ENCODE results near the gene EIF5AL1. TPM values are rescaled to one million over a fixed set of nuclear protein-coding genes. Genes with fewer than 3 reads are reported as not detected.

EIF5AL1 gene
- total and polyA plus RNA-seq, 3 experiments from 2014 or later, result 0.16 to 2.9 (median 2.6) TPM

- H3K9me3 Mint-ChIP-seq, result no peaks in the 10 kb centered on the region
- Histone ChIP-seq H3K36me3 (ENCODE audit: insufficient read depth, low read length) (no peaks in the 10 kb centered on the region), H3K4me3 (ENCODE audit: low read length) (no peak overlapping the region), H3K9me3 (ENCODE audit: low read length) (no peaks in the 10 kb centered on the region), H3K27me3 (ENCODE audit: insufficient read depth, low read length, poor library complexity, severe bottlenecking) (no peaks in the 10 kb centered on the region), H3K27ac (ENCODE audit: low read depth, low read length) (no peak overlapping the region), H3K4me1 (ENCODE audit: insufficient read depth, low read length) (no peaks in the 10 kb centered on the region)
- DNase-seq, result no peak
- no peaks in the 10 kb centered on the region for H3K36me3 Mint-ChIP-seq
- ChIA-PET CTCF (interaction anchor here (7.2 kb wide), 1 partner anchor 99 kb away, joined by 59 read pairs; no protein-coding TSS in a partner anchor), POLR2A (no interaction called here)
- peaks cover 2 to 36% of the 10 kb centered on the region in 2 donors for H3K27me3 Mint-ChIP-seq
- H3K4me1 Mint-ChIP-seq, result no peaks in the 10 kb centered on the region
- no peak overlapping the region for H3K27ac Mint-ChIP-seq
- no peak overlapping the region for H3K4me3 Mint-ChIP-seq
Observed at GRCh38 chr10:79472449-79472848, 39.9 kb upstream of the EIF5AL1 start.

GRCh38 chr10:79472951-79473350 lies 39.4 kb upstream of the EIF5AL1 start:
- Histone ChIP-seq H3K4me3 (ENCODE audit: low read length) (no peak overlapping the region), H3K4me1 (ENCODE audit: insufficient read depth, low read length) (no peaks in the 10 kb centered on the region), H3K9me3 (ENCODE audit: low read length) (no peaks in the 10 kb centered on the region), H3K36me3 (ENCODE audit: insufficient read depth, low read length) (no peaks in the 10 kb centered on the region), H3K27ac (ENCODE audit: low read depth, low read length) (no peak overlapping the region), H3K27me3 (ENCODE audit: insufficient read depth, low read length, poor library complexity, severe bottlenecking) (no peaks in the 10 kb centered on the region)
- no peak for DNase-seq
- Mint-ChIP-seq H3K9me3 (no peaks in the 10 kb centered on the region), H3K27ac (no peak overlapping the region), H3K27me3 (peaks cover 4 to 40% of the 10 kb centered on the region in 2 donors), H3K4me3 (no peak overlapping the region), H3K36me3 (no peaks in the 10 kb centered on the region), H3K4me1 (no peaks in the 10 kb centered on the region)
- ChIA-PET CTCF (no interaction called here), POLR2A (no interaction called here)

- H3K9me3 Mint-ChIP-seq, result no peaks in the 10 kb centered on the region
- no peak for DNase-seq
- Histone ChIP-seq H3K27me3 (ENCODE audit: insufficient read depth, low read length, poor library complexity, severe bottlenecking) (no peaks in the 10 kb centered on the region), H3K27ac (ENCODE audit: low read depth, low read length) (no peak overlapping the region), H3K36me3 (ENCODE audit: insufficient read depth, low read length) (no peaks in the 10 kb centered on the region), H3K4me3 (ENCODE audit: low read length) (no peak overlapping the region), H3K9me3 (ENCODE audit: low read length) (no peaks in the 10 kb centered on the region), H3K4me1 (ENCODE audit: insufficient read depth, low read length) (no peaks in the 10 kb centered on the region)
- POLR2A ChIA-PET, result no interaction called here
- peak overlapping the region in 1 of 8 donors; percentile 59 for H3K27ac Mint-ChIP-seq
- CTCF ChIA-PET, result no interaction called here
- H3K4me3 Mint-ChIP-seq, result no peak overlapping the region
- no peaks in the 10 kb centered on the region for H3K36me3 Mint-ChIP-seq
- no peaks in the 10 kb centered on the region for H3K4me1 Mint-ChIP-seq
- peaks cover 4 to 40% of the 10 kb centered on the region in 2 donors for H3K27me3 Mint-ChIP-seq
Observed at GRCh38 chr10:79473496-79474095, 38.7 kb upstream of the EIF5AL1 start.

GRCh38 chr10:79475119-79475653 lies 37.1 kb upstream of the EIF5AL1 start:
- H3K27ac ChIP-seq (ENCODE audit: low read depth, low read length), result no peak overlapping the region
- no peak overlapping the region for H3K4me3 ChIP-seq (ENCODE audit: low read length)
- Mint-ChIP-seq H3K27ac (no peak overlapping the region), H3K9me3 (no peaks in the 10 kb centered on the region), H3K36me3 (no peaks in the 10 kb centered on the region), H3K4me3 (no peak overlapping the region), H3K4me1 (no peaks in the 10 kb centered on the region), H3K27me3 (peaks cover 10 to 41% of the 10 kb centered on the region in 2 donors)
- no peaks in the 10 kb centered on the region for H3K36me3 ChIP-seq (ENCODE audit: insufficient read depth, low read length)
- ChIA-PET POLR2A (no interaction called here), CTCF (no interaction called here)
- no peak for DNase-seq
- no peaks in the 10 kb centered on the region for H3K27me3 ChIP-seq (ENCODE audit: insufficient read depth, low read length, poor library complexity, severe bottlenecking)
- no peaks in the 10 kb centered on the region for H3K4me1 ChIP-seq (ENCODE audit: insufficient read depth, low read length)
- H3K9me3 ChIP-seq (ENCODE audit: low read length), result no peaks in the 10 kb centered on the region

GRCh38 chr10:79475877-79476276 lies 36.5 kb upstream of the EIF5AL1 start:
- H3K4me1 Mint-ChIP-seq, result no peaks in the 10 kb centered on the region
- ChIA-PET POLR2A (no interaction called here), CTCF (interaction anchor here (0.7 to 2.8 kb wide), 3 partner anchors 8 to 102 kb away, joined by 3 to 7 read pairs (median 5); no protein-coding TSS in a partner anchor)
- H3K4me3 ChIP-seq (ENCODE audit: low read length), result no peak overlapping the region
- no peaks in the 10 kb centered on the region for H3K9me3 ChIP-seq (ENCODE audit: low read length)
- no peaks in the 10 kb centered on the region for H3K27me3 ChIP-seq (ENCODE audit: insufficient read depth, low read length, poor library complexity, severe bottlenecking)
- no peaks in the 10 kb centered on the region for H3K36me3 Mint-ChIP-seq
- no peaks in the 10 kb centered on the region for H3K4me1 ChIP-seq (ENCODE audit: insufficient read depth, low read length)
- peak overlapping the region in 1 of 8 donors; percentile 12 for H3K27ac Mint-ChIP-seq
- no peak overlapping the region for H3K4me3 Mint-ChIP-seq
- H3K36me3 ChIP-seq (ENCODE audit: insufficient read depth, low read length), result no peaks in the 10 kb centered on the region
- H3K27me3 Mint-ChIP-seq, result peaks cover 13 to 41% of the 10 kb centered on the region in 2 donors
- H3K9me3 Mint-ChIP-seq, result no peaks in the 10 kb centered on the region
- H3K27ac ChIP-seq (ENCODE audit: low read depth, low read length), result no peak overlapping the region
- no peak for DNase-seq

- Histone ChIP-seq H3K27ac (ENCODE audit: low read depth, low read length) (no peak overlapping the region), H3K4me1 (ENCODE audit: insufficient read depth, low read length) (no peaks in the 10 kb centered on the region), H3K36me3 (ENCODE audit: insufficient read depth, low read length) (no peaks in the 10 kb centered on the region), H3K27me3 (ENCODE audit: insufficient read depth, low read length, poor library complexity, severe bottlenecking) (no peaks in the 10 kb centered on the region), H3K4me3 (ENCODE audit: low read length) (no peak overlapping the region), H3K9me3 (ENCODE audit: low read length) (no peaks in the 10 kb centered on the region)
- no peak overlapping the region for H3K27ac Mint-ChIP-seq
- H3K36me3 Mint-ChIP-seq, result no peaks in the 10 kb centered on the region
- H3K4me3 Mint-ChIP-seq, result no peak overlapping the region
- no peaks in the 10 kb centered on the region for H3K4me1 Mint-ChIP-seq
- ChIA-PET POLR2A (no interaction called here), CTCF (interaction anchor here (1.3 to 2.8 kb wide), 2 partner anchors 9 to 103 kb away, joined by 3 to 7 read pairs; no protein-coding TSS in a partner anchor)
- DNase-seq, result no peak
- no peaks in the 10 kb centered on the region for H3K9me3 Mint-ChIP-seq
- H3K27me3 Mint-ChIP-seq, result peaks cover 13 to 41% of the 10 kb centered on the region in 2 donors
Observed at GRCh38 chr10:79476645-79477044, 35.7 kb upstream of the EIF5AL1 start.

- Mint-ChIP-seq H3K4me3 (no peak overlapping the region), H3K36me3 (no peaks in the 10 kb centered on the region), H3K4me1 (no peaks in the 10 kb centered on the region), H3K9me3 (no peaks in the 10 kb centered on the region), H3K27ac (no peak overlapping the region), H3K27me3 (peaks cover 13 to 37% of the 10 kb centered on the region in 2 donors)
- Histone ChIP-seq H3K4me1 (ENCODE audit: insufficient read depth, low read length) (no peaks in the 10 kb centered on the region), H3K9me3 (ENCODE audit: low read length) (no peaks in the 10 kb centered on the region), H3K27me3 (ENCODE audit: insufficient read depth, low read length, poor library complexity, severe bottlenecking) (no peaks in the 10 kb centered on the region), H3K36me3 (ENCODE audit: insufficient read depth, low read length) (no peaks in the 10 kb centered on the region), H3K27ac (ENCODE audit: low read depth, low read length) (no peak overlapping the region), H3K4me3 (ENCODE audit: low read length) (no peak overlapping the region)
- POLR2A ChIA-PET, result no interaction called here
- CTCF ChIA-PET, result interaction anchor here (1.0 to 2.8 kb wide), 2 partner anchors 10 to 103 kb away, joined by 5 to 7 read pairs; no protein-coding TSS in a partner anchor
- no peak for DNase-seq
Observed at GRCh38 chr10:79477456-79477855, 34.9 kb upstream of the EIF5AL1 start.

GRCh38 chr10:79479283-79479909 lies 32.9 kb upstream of the EIF5AL1 start:
- Mint-ChIP-seq H3K36me3 (no peaks in the 10 kb centered on the region), H3K27me3 (peaks cover 13 to 30% of the 10 kb centered on the region in 2 donors), H3K4me1 (no peaks in the 10 kb centered on the region), H3K9me3 (no peaks in the 10 kb centered on the region), H3K27ac (no peak overlapping the region), H3K4me3 (no peak overlapping the region)
- no peaks in the 10 kb centered on the region for H3K9me3 ChIP-seq (ENCODE audit: low read length)
- H3K36me3 ChIP-seq (ENCODE audit: insufficient read depth, low read length), result no peaks in the 10 kb centered on the region
- ChIA-PET CTCF (interaction anchor here (1.4 kb wide), 1 partner anchor 10 kb away, joined by 4 read pairs; no protein-coding TSS in a partner anchor), POLR2A (no interaction called here)
- no peak for DNase-seq
- no peak overlapping the region for H3K27ac ChIP-seq (ENCODE audit: low read depth, low read length)
- H3K27me3 ChIP-seq (ENCODE audit: insufficient read depth, low read length, poor library complexity, severe bottlenecking), result no peaks in the 10 kb centered on the region
- no peak overlapping the region for H3K4me3 ChIP-seq (ENCODE audit: low read length)
- H3K4me1 ChIP-seq (ENCODE audit: insufficient read depth, low read length), result no peaks in the 10 kb centered on the region

Data from CD8-positive, alpha-beta memory T cell (primary cell).